Measurements from ENCODE around the gene MAP4K4.

The MAP4K4 gene

GRCh38 chr2:101723371-101724124 lies 26.0 kb downstream of the MAP4K4 start:
- no peak for DNase-seq (ENCODE audit: low spot score)

GRCh38 chr2:101724125-101724474 lies 26.6 kb downstream of the MAP4K4 start:
- DNase-seq (ENCODE audit: low spot score), result no peak

- no peak for DNase-seq (ENCODE audit: low spot score)
Observed at GRCh38 chr2:101725038-101725437, 27.5 kb downstream of the MAP4K4 start.

GRCh38 chr2:101725515-101726192 lies 28.1 kb downstream of the MAP4K4 start:
- DNase-seq (ENCODE audit: low spot score), result no peak

- no peak for DNase-seq (ENCODE audit: low spot score)
Observed at GRCh38 chr2:101728865-101729264, 31.4 kb downstream of the MAP4K4 start.

- DNase-seq (ENCODE audit: low spot score), result no peak
Observed at GRCh38 chr2:101729521-101730190, 32.1 kb downstream of the MAP4K4 start.

GRCh38 chr2:101731221-101732054 lies 33.9 kb downstream of the MAP4K4 start:
- DNase-seq (ENCODE audit: low spot score), result no peak

GRCh38 chr2:101732199-101732598 lies 34.7 kb downstream of the MAP4K4 start:
- no peak for DNase-seq (ENCODE audit: low spot score)

- DNase-seq (ENCODE audit: low spot score), result no peak
Observed at GRCh38 chr2:101732773-101733256, 35.3 kb downstream of the MAP4K4 start.

- no peak for DNase-seq (ENCODE audit: low spot score)
Observed at GRCh38 chr2:101733257-101733993, 35.9 kb downstream of the MAP4K4 start.

GRCh38 chr2:101734505-101735165 lies 37.1 kb downstream of the MAP4K4 start:
- DNase-seq (ENCODE audit: low spot score), result no peak

- no peak for DNase-seq (ENCODE audit: low spot score)
Observed at GRCh38 chr2:101735166-101735533, 37.6 kb downstream of the MAP4K4 start.

GRCh38 chr2:101736233-101736632 lies 38.7 kb downstream of the MAP4K4 start:
- DNase-seq (ENCODE audit: low spot score), result no peak

- peak; percentile 68 for DNase-seq (ENCODE audit: low spot score)
Observed at GRCh38 chr2:101736861-101737291, 39.4 kb downstream of the MAP4K4 start.

- no peak for DNase-seq (ENCODE audit: low spot score)
Observed at GRCh38 chr2:101737478-101738255, 40.2 kb downstream of the MAP4K4 start.

GRCh38 chr2:101738649-101739048 lies 41.1 kb downstream of the MAP4K4 start:
- no peak for DNase-seq (ENCODE audit: low spot score)

- DNase-seq (ENCODE audit: low spot score), result no peak
Observed at GRCh38 chr2:101740555-101740964, 43.1 kb downstream of the MAP4K4 start.

GRCh38 chr2:101741775-101742520 lies 44.4 kb downstream of the MAP4K4 start:
- DNase-seq (ENCODE audit: low spot score), result no peak

- DNase-seq (ENCODE audit: low spot score), result no peak
Observed at GRCh38 chr2:101742547-101742946, 45.0 kb downstream of the MAP4K4 start.

Measured in AG20443 (cell line).